CD14-positive monocyte (primary cell): ENCODE measurements around the gene PTK6. TPM values are rescaled to one million over a fixed set of nuclear protein-coding genes. Genes with fewer than 3 reads are reported as not detected.
A peak's percentile ranks its signal among the peaks of the same experiment; 100 is the strongest.

Source experiments
- DNase-seq, 3 donors: peaks; one replicate each; pipeline ENCODE4 v3.0.0-alpha.2; 2011 to 2022
- H2AFZ ChIP-seq: 2 replicates; pipeline ENCODE4 v1.6.0; 2012; ENCODE audit warnings: mild to moderate bottlenecking, low read depth, low read length, inconsistent platforms; ENCODE audit not compliant: insufficient read depth, poor library complexity, severe bottlenecking
- H3K27ac ChIP-seq, 2 donors: 1 replicate in 1 of 2; 2 replicates in 1 of 2; pipeline ENCODE4 v1.5.1; 2012 to 2013; ENCODE audit warnings: low read length in 2 of 2, control low read depth in 1 of 2, inconsistent platforms in 1 of 2, low read depth in 1 of 2, mild to moderate bottlenecking in 1 of 2
- H3K27me3 ChIP-seq, 2 donors: one replicate each; pipeline versions ENCODE4 v1.6.0 to v1.6.1; 2011 to 2013; ENCODE audit warnings: low read length in 2 of 2; ENCODE audit not compliant: control insufficient read depth in 2 of 2, insufficient read depth in 2 of 2
- H3K36me3 ChIP-seq, 2 donors: replicated peaks in 1 of 2; 1 replicate in 1 of 2; 2 replicates in 1 of 2; pipeline versions ENCODE4 v1.5.1 to v1.6.1; 2012 to 2013; ENCODE audit warnings: low read length in 2 of 2, control low read depth in 1 of 2, inconsistent platforms in 1 of 2, mild to moderate bottlenecking in 1 of 2; ENCODE audit not compliant: insufficient read depth in 2 of 2, control insufficient read depth in 1 of 2
- H3K4me1 ChIP-seq, 2 donors: 1 replicate in 1 of 2; 2 replicates in 1 of 2; pipeline versions ENCODE4 v1.5.1 to v1.6.1; 2012 to 2013; ENCODE audit warnings: low read length in 2 of 2, control low read depth in 1 of 2, inconsistent platforms in 1 of 2, mild to moderate bottlenecking in 1 of 2, moderate library complexity in 1 of 2; ENCODE audit not compliant: insufficient read depth in 2 of 2, control insufficient read depth in 1 of 2
- H3K4me2 ChIP-seq: replicated peaks from 2 replicates; pipeline ENCODE3; 2012; ENCODE audit warnings: low read length, moderate library complexity, mild to moderate bottlenecking; ENCODE audit not compliant: poor library complexity, severe bottlenecking; ENCODE audit errors: extremely low read depth
- H3K4me3 ChIP-seq, 3 experiments: fragments of 200-600 bp in 1 of 3; sonication (generic) in 1 of 3; replicated peaks in 1 of 3; 1 replicate in 2 of 3; 2 replicates in 1 of 3; pipeline ENCODE4 v1.5.1; 2011 to 2013; ENCODE audit warnings: low read length in 3 of 3, mild to moderate bottlenecking in 3 of 3, control low read depth in 2 of 3, low read depth in 2 of 3, inconsistent platforms in 1 of 3, moderate library complexity in 1 of 3
- H3K79me2 ChIP-seq: 2 replicates; pipeline ENCODE4 v1.6.0; 2012; ENCODE audit warnings: mild to moderate bottlenecking, control low read depth, inconsistent platforms, low read length, moderate library complexity; ENCODE audit not compliant: insufficient read depth
- H3K9ac ChIP-seq: 2 replicates; pipeline ENCODE4 v1.6.0; 2017; ENCODE audit warnings: low read length, mild to moderate bottlenecking; ENCODE audit not compliant: insufficient read depth, poor library complexity, severe bottlenecking
- H3K9me3 ChIP-seq, 2 donors: replicated peaks in 1 of 2; 1 replicate in 1 of 2; 2 replicates in 1 of 2; pipeline versions ENCODE4 v1.5.1 to v1.6.1; 2012 to 2013; ENCODE audit warnings: low read length in 2 of 2, control low read depth in 1 of 2; ENCODE audit not compliant: control insufficient read depth in 1 of 2, insufficient read depth in 1 of 2
- H4K20me1 ChIP-seq: 2 replicates; pipeline ENCODE4 v1.6.0; 2012; ENCODE audit warnings: mild to moderate bottlenecking, low read length, control low read depth, moderate library complexity; ENCODE audit not compliant: insufficient read depth
- H3K27ac Mint-ChIP-seq, 7 donors: one replicate each; pipeline ENCODE4 v1.8.0; 2020; ENCODE audit warnings: mild to moderate bottlenecking in 7 of 7, mixed read lengths in 7 of 7, moderate library complexity in 6 of 7, inconsistent platforms in 2 of 7
- H3K27me3 Mint-ChIP-seq, 3 donors: one replicate each; pipeline ENCODE4 v1.8.0; 2021 to 2022; ENCODE audit warnings: low read depth in 3 of 3, mild to moderate bottlenecking in 3 of 3, mixed read lengths in 3 of 3, moderate library complexity in 3 of 3, inconsistent platforms in 1 of 3
- H3K36me3 Mint-ChIP-seq, 2 donors: one replicate each; pipeline ENCODE4 v1.8.0; 2020; ENCODE audit warnings: mixed read lengths in 2 of 2, inconsistent platforms in 1 of 2, mild to moderate bottlenecking in 1 of 2
- H3K4me1 Mint-ChIP-seq: one replicate; pipeline ENCODE4 v1.8.0; 2020; ENCODE audit warnings: mild to moderate bottlenecking, mixed read lengths
- H3K4me3 Mint-ChIP-seq, 2 donors: one replicate each; pipeline ENCODE4 v1.8.0; 2020; ENCODE audit warnings: mild to moderate bottlenecking in 2 of 2, mixed read lengths in 2 of 2, moderate library complexity in 1 of 2
- H3K9me3 Mint-ChIP-seq, 7 donors: one replicate each; pipeline ENCODE4 v1.8.0; 2020 to 2022; ENCODE audit warnings: mixed read lengths in 7 of 7, mild to moderate bottlenecking in 6 of 7, moderate library complexity in 6 of 7, inconsistent platforms in 2 of 7
- CTCF ChIP-seq: fragments of 200-600 bp; IDR thresholded peaks from one replicate; pipeline ENCODE4 v1.8.0; 2022; ENCODE audit warnings: antibody characterized with exemption, mild to moderate bottlenecking
- WGBS: methylation state at CpG from one replicate; pipeline ENCODE4 v1.1.5; 2013; ENCODE audit warnings: missing lambda C conversion rate; ENCODE audit not compliant: insufficient coverage; 5-methylcytosine and 5-hydroxymethylcytosine counted together
- intact Hi-C, 2 donors: fragments of 100-400 bp; cut with micrococcal nuclease; formaldehyde crosslinking; loops; one replicate each; pipeline versions ENCODE4 v1.15.0 to v1.15.1; 2023
- polyA minus RNA-seq: library from RNA; depleted of rRNA, polyadenylated mRNA; stranded (reverse); fragments of >200 nt; gene quantifications from 2 replicates; pipeline ENCODE4 v1.2.3, GENCODE V29; 2012
- polyA plus RNA-seq, 3 donors: library from polyadenylated mRNA; depleted of rRNA in 1 of 3; unstranded in 2 of 3; stranded (reverse) in 1 of 3; fragments of 300-500 nt in 2 of 3; fragments of >200 nt in 1 of 3; fragmentation: Illumina TruSeq in 2 of 3; gene quantifications; 1 replicate in 2 of 3; 2 replicates in 1 of 3; pipeline ENCODE4 v1.2.3, GENCODE V29; 2012 to 2021
- total RNA-seq, 12 experiments: library from RNA in 1 of 12; stranded (reverse) in 1 of 12; fragments of 120-200 nt in 1 of 12; gene quantifications; one replicate each; pipeline ENCODE4 v1.2.4 and lab custom pipeline; 2013 to 2026; ENCODE audit warnings: mixed read lengths in 6 of 12, inconsistent platforms in 1 of 12

Gene PTK6
- total RNA-seq (2013) = 0.96 TPM
- polyA plus RNA-seq (1 to 10 TPM in 2 of 3 donors, under 1 TPM in 1; 0.66 to 4.1 (median 1.5) TPM), polyA minus RNA-seq (0.64 and 1.1 TPM in 2 replicates), total RNA-seq (lab: John Stamatoyannopoulos, UW) (0.25 to 2.7 (median 1.5) reads per million in 11 experiments)

DNA sequence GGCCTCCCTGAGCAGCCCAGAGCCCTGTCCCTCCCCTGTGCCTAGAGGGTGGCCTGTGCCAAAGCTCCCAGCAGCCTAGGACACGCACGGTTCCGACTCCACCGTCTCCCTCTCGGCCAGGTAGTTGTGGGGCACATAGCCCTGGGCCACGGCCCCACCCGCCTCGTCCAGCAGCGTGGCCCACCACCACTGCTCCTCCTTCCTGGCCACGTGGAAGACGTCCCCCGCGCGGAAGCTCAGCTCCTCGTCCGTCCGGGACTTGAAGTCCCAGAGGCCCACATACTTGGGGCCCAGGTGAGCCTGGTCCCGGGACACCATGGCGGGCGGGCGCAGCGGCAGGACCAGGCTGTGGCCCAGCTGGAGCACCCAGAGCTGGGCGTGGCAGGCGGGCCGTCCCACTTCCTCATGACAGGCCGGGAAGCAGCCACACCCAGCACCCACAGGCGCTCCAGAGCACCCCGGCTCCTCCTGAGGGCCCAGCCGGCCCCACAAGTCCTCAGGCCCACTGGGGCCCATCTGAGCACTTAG lies at the start of gene PTK6:
Gene PTK6 (minus strand): TSS at position 380 of the 528 bp plus-strand sequence. CDS start 62 bp downstream, at position 318.
- DNase-seq = peak; percentile 73 to 75 (median 75)
- peaks cover 23 to 28% of the 10 kb centered on the region in 2 donors for H3K4me1 ChIP-seq
- H3K79me2 ChIP-seq = no peaks in the 10 kb centered on the region
- 55% methylated on average over 27 of the region's 29 CpGs for WGBS
- intact Hi-C loops = loop anchor here (1.0 to 10.0 kb wide), 10 partner anchors 16 to 445 kb away; partner anchors contain the start of genes GMEB2 (in 2 of the 2), PPDPF (in 2 of the 2), ABHD16B (in 1 of the 2) and PRPF6 (in 1 of the 2)
- no peaks in the 10 kb centered on the region for H4K20me1 ChIP-seq
- Mint-ChIP-seq H3K4me3 (peak within 1 kb of the TSS; percentile 65 to 84), H3K36me3 (peaks cover 0 to 2% of the 10 kb centered on the region in 2 donors), H3K27me3 (peaks cover 6 to 22% (median 13%) of the 10 kb centered on the region in 3 donors), H3K4me1 (peaks cover 16% of the 10 kb centered on the region), H3K27ac (peak within 1 kb of the TSS; percentile 82 to 93 (median 90)), H3K9me3 (peaks cover 0 to 3% (median 0%) of the 10 kb centered on the region in 7 donors)
- no peak for TF ChIP-seq CTCF
- H2AFZ ChIP-seq = peak within 1 kb of the TSS; percentile 80
- H3K9me3 ChIP-seq = no peaks in the 10 kb centered on the region
- H3K36me3 ChIP-seq = no peaks in the 10 kb centered on the region
- H3K27me3 ChIP-seq = peaks cover 0 to 17% of the 10 kb centered on the region in 2 donors
- H3K9ac ChIP-seq = peak within 1 kb of the TSS; percentile 77
- H3K4me2 ChIP-seq = peak within 1 kb of the TSS; percentile 82
- H3K27ac ChIP-seq = peak within 1 kb of the TSS; percentile 89 to 90
- H3K4me3 ChIP-seq = peak within 1 kb of the TSS; percentile 13 to 77 (median 41)

- H3K4me1 Mint-ChIP-seq = peaks cover 13% of the 10 kb centered on the region
- intact Hi-C loops = no loop called here
- Histone ChIP-seq H3K9me3 (no peaks in the 10 kb centered on the region), H3K4me3 (no peak overlapping the region), H2AFZ (no peak overlapping the region), H3K36me3 (peaks cover 17 to 29% of the 10 kb centered on the region in 2 donors), H3K9ac (no peak overlapping the region), H3K27ac (no peak overlapping the region), H3K27me3 (no peaks in the 10 kb centered on the region), H3K4me2 (no peak overlapping the region), H4K20me1 (peaks cover 4% of the 10 kb centered on the region), H3K4me1 (peaks cover 0 to 7% of the 10 kb centered on the region in 2 donors), H3K79me2 (no peaks in the 10 kb centered on the region)
- H3K27ac Mint-ChIP-seq = no peak overlapping the region
- no peak for TF ChIP-seq CTCF
- no peak overlapping the region for H3K4me3 Mint-ChIP-seq
- no peaks in the 10 kb centered on the region for H3K9me3 Mint-ChIP-seq
- DNase-seq = no peak
- peaks cover 9 to 19% (median 14%) of the 10 kb centered on the region in 3 donors for H3K27me3 Mint-ChIP-seq
- 89% methylated on average over 16 of the region's 17 CpGs for WGBS
- peaks cover 34 to 46% of the 10 kb centered on the region in 2 donors for H3K36me3 Mint-ChIP-seq
Observed at GRCh38 chr20:63586797-63587196, 49.6 kb upstream of the PTK6 start.
